Stimulated activated CD4-positive, alpha-beta T cell treated with anti-CD3 and anti-CD28 coated beads, Interleukin-1b, Interleukin-23, amount 100 ng/mL, for 1 hour (primary cell): Measurements from ENCODE around the gene NMNAT2.

Source experiments
- DNase-seq, 2 donors: peaks; one replicate each; pipeline ENCODE4 v3.0.0-alpha.2; 2020; ENCODE audit warnings: low read depth in 2 of 2

The NMNAT2 gene

DNA sequence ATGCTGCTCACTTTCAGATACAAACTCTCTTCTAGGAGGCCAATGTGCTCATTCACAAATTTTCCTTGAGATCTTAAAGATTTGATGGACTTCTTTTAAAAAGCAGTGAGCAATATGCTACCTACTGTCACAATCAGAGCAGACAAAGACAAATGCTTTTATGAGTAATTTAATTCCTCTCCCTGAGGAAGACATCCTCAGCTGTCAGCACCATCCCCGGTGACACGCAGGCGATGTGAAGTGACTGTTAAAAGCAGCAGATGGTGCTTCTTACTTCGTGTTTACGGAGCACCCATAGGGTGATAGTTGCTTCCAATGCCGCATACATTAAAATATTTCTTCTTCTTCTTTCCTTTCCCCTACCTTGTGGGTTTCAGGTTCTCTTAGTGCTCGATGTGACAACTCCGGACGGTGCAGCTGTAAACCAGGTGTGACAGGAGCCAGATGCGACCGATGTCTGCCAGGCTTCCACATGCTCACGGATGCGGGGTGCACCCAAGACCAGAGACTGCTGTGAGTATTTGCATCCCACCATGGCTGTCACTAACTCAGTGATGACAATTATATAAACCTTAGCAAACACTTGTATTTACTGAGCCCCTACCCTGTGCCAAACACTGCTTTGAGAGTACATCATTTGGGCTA lies 203.0 kb downstream of the NMNAT2 start:
- no peak for DNase-seq

DNA sequence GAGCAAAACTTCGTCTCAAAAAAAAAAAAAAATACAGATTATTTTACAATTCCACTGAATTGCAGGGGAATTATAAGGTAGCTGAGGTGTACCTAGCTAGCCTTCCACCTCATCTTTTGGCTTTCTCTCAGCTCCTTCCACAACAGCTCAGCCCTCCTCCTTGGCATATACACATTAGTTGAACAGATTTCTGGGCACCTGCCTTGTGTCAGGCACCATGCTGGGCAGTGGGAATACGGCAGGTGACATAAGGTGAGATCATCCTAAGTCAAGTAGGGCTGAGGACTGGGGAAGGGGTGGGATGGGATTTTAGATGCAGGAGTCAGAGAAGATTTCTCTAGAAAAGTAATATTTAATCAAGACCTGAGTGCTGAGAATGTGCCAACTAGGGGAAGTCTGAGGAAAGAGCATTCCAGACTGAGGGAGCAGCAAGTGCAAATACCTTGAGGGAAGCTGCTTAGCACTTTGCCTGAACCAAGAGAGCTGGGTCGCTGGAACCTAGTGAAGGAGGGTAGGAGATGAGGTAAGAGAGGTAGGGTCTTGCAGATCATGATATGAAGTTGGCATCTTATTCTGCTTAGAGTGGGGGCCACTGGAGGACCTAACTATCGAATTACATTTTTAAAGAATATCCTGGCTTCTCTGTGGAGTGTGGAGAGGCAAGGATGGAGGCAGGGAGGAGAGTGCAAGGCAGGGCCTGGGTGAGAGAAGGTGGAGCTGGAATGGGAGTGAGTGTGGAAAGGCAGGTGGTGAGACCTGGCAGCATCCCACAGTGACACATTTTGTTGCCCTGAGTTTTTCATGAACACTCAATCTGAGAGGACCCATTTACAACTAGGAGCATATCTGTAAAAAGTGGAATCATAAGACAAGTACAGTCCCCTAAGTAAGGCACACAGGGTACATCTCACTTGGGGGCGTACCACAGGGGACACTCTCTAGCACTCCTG lies 203.9 kb downstream of the NMNAT2 start:
- no peak for DNase-seq

DNA sequence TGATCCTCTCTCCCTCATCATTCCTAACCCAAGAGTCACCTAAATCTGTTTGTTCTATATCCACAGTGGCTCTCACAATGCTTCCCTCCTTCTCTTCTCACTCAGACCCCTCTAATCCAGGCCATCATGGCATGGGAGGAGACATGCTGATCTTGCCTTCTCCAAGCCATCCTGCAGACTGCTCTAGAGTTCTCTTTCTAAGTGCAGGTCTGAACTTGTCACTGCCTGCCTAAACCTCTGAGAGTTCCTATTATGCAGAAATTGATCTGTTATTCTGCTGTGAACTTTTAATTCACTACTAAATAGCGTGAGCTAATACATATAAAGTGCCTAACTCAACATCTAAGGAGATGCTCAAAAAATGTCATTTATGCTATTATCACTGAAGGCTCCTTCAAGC lies 205.3 kb downstream of the NMNAT2 start:
- no peak for DNase-seq

DNA sequence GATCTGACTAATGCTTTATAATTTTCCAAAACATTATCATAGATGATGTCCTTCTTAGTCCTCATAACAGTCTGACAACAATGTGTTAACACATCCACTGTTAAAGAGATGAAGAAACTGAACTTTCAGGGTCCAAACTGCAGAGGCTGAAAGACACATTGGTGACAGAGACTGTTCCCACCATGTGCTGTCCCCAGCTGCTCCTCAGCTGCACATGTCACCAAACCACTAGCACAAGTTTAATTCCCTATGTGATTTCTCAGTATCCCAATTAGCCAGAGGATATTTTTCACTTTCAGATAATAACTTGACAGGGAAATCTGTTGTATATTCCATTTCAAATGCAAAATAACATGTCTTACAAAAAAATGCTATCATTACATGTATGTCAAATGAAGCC lies 207.5 kb downstream of the NMNAT2 start:
- no peak for DNase-seq

DNA sequence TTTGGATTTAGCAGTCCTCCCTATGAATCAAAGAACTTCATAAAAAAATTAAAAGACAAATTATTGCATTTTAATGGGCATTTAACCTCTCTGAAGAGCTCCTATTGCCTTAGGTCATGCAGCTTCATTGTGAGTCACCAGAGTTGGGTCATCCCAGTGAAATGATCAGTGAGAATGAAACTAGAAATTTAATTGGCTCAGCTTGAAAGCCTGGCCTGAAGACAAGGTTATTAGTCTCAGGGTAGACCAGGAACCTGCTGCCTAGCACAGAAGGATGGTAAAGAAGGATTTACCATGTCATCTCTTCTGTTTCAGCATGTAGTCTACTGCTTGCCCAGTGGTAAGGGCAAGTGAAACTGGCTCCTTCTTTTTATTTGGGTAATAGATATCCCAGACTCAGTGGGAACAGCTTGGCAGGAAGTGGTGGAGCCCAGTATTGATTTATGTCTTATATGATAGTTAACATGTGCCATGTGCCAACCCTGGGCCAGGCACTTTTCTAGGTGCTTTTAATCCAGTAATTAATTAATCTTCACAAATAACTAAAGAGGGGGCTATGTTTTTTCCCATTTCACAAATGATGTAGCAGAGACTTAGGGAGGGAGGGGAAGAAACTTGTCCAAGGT lies 208.5 kb downstream of the NMNAT2 start:
- DNase-seq, result no peak

DNA sequence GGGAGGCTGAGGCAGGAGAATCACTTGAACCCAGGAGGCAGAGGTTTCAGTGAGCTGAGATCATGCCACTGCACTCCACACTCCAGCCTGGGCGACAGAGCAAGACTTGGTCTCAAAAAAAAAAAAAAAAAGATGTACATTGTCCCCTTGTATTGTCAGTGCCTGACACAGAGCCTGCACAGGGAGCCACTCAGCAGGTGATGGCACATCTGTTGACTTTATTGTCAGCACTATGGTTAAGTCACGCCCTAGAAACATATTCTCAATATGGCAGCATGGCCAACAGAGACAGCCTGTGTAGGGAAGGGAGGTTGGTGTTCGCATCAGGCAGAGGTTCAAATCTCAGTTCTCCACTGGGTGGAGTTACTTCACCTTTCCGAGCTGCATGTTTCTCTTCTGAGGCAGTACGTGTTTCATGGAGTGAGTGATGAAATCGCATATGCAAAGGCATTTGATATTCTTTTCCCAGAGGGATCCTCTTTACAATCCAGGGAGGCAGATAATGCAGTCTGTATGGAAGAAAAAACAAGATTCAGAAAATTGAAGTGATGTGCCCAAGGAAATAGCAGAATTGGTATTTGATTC lies 211.6 kb downstream of the NMNAT2 start:
- no peak for DNase-seq

DNA sequence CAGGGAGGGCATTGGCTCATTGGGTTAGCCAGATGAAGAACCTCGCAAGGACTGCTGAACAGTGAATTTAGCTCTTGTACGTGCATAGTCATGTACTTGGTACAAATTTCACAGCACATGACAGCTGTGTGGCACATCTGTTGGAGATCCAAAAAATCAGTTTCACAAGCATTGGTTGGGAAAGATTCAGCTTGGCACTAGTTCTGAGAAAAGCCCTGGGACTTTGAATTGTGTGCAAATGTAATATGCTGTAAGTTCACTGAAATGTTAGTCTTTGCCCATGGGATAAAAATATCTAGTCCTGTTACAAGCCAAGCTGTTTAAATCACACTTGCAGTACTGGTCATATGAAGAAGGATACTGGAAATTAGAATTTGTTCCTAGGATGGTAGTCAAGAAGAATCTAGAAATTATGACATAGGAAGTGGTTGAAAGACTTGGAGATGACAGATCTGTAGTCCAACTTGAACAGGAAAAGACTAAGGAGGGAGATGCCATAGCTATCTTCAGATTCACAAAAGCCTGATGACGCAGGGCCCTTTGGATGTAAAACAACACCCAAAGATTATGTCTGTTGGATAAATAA lies 212.9 kb downstream of the NMNAT2 start:
- no peak for DNase-seq

DNA sequence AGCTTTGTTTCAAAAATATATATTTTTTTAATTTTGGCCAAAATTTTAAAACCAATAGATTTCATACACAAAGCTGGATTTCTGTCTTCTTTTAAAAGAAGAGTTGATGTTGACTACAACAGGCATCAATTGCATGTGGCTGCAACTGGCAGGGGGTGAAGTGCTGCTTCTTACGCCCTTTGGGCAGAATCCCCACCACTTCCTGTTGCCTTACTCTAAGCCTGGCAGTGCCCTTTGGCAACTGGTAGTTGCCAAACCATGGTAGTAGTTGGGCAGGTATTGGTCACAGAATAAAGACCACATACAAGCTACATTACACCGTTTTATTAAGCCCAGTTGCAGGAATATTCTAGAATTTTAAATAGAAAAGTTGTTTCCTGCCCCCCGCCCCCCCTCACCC lies 215.1 kb downstream of the NMNAT2 start:
- DNase-seq, result no peak

DNA sequence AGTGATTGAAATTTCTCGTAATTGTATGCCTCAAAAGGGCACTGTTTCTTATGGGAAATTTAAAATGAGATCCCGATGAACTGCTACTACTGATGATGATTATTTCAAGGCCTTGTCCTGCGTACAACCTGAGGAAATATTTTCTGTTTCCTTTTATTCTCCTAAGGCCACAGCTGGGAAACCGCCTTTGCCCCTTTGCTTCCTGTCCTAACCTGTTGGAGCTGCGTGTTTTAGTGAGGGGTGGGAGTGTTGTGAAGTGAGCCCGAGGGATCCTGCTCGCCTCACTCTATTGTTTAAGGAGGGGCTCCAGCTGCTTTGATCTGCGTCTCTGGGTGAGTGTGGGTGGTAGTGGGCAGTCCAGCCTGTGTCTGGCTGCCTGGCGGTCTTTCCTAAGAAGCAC lies 217.7 kb downstream of the NMNAT2 start:
- DNase-seq, result no peak

DNA sequence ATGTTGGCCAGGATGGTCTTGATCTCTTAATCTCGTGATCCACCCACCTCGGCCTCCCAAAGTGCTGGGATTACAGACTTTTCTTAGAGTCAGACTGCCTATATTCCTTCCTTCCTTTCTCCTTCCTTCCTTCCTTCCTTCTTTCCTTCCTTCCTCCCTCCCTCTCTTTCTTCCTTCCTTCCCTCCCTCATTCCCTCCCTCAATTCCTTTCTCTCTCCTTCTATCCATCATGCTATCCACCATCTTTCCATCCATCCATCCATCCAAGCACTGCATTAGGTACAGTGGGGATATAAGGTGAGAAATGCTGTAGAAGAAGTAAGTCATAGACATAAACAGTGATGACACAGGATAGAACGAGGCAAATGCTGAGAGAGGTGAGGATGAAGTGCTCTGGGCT lies 218.9 kb downstream of the NMNAT2 start:
- no peak for DNase-seq

DNA sequence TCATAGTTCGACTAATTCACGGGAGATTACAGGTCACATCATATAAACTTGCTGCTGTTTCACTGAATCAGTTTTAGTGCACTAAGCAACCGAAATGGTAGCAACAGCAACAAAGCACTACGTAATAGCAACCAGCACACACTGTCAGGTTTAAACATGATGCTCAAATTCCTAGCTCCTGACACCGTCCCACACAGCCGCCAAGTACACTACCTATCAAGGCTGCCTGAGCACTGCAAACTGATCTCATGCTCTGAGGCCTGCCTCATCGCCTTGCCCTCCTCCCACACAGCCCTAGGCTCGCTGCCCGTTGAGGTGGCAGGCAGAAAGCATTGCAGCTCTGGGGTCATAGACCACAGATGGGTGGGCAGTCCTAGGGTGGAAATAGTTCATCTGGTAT lies 219.7 kb downstream of the NMNAT2 start:
- no peak for DNase-seq
